Activated CD4-positive, alpha-beta T cell treated with anti-CD3 and anti-CD28 coated beads, Interleukin-2, amount 10 ng/mL, durations not matched to agents 24 days and 14 days (primary cell): ENCODE data around the gene CAMK1G. TPM values are rescaled to one million over a fixed set of nuclear protein-coding genes. Genes with fewer than 3 reads are reported as not detected.

Experiments used
- DNase-seq: peaks from one replicate; pipeline ENCODE4 v3.0.0; 2022
- H3K27ac Mint-ChIP-seq: one replicate; pipeline ENCODE4 v1.8.0; 2022; ENCODE audit warnings: mild to moderate bottlenecking, mixed read lengths
- H3K27me3 Mint-ChIP-seq: one replicate; pipeline ENCODE4 v1.8.0; 2022; ENCODE audit warnings: mixed read lengths
- H3K36me3 Mint-ChIP-seq: one replicate; pipeline ENCODE4 v1.8.0; 2022; ENCODE audit warnings: low read depth, mild to moderate bottlenecking, mixed read lengths
- H3K4me1 Mint-ChIP-seq: one replicate; pipeline ENCODE4 v1.8.0; 2021; ENCODE audit warnings: mixed read lengths
- H3K4me3 Mint-ChIP-seq: one replicate; pipeline ENCODE4 v1.8.0; 2022; ENCODE audit warnings: mild to moderate bottlenecking, moderate library complexity, mixed read lengths
- H3K9me3 Mint-ChIP-seq: one replicate; pipeline ENCODE4 v1.8.0; 2021; ENCODE audit warnings: mixed read lengths
- intact Hi-C: fragments of 100-400 bp; cut with micrococcal nuclease; formaldehyde crosslinking; loops from one replicate; pipeline ENCODE4 v1.15.1; 2023
- total RNA-seq: library from RNA; stranded (reverse); gene quantifications from 2 replicates; pipeline ENCODE4 v1.2.3, GENCODE V29; 2022

The CAMK1G gene
- total RNA-seq: 0.54 TPM in 1 of 2 replicates, not detected in the other

DNA sequence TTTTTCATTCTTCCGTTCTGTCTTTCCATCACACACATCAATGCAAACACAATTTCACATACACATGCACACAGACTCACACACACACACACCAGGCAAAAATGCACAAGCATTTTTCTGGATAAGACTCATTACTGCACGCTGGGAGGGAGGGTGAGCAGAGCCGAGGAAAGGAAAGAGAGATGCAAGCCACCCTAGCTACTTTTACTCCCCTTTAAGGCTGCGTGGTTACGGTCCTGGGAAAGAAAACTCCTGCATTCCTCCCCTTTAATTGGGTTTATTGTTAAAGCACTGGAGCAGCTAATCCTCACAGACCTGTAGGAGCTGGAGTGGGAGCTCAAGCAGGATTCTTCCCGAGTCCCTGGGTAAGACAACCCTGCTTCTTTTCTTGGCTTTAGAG is at the start of gene CAMK1G:
Gene CAMK1G, plus strand, starts transcription at position 307 of the 400 bp plus-strand sequence. CDS start 11,270 bp downstream, outside the sequence.
- peaks cover 16% of the 10 kb centered on the region for H3K27me3 Mint-ChIP-seq

DNA sequence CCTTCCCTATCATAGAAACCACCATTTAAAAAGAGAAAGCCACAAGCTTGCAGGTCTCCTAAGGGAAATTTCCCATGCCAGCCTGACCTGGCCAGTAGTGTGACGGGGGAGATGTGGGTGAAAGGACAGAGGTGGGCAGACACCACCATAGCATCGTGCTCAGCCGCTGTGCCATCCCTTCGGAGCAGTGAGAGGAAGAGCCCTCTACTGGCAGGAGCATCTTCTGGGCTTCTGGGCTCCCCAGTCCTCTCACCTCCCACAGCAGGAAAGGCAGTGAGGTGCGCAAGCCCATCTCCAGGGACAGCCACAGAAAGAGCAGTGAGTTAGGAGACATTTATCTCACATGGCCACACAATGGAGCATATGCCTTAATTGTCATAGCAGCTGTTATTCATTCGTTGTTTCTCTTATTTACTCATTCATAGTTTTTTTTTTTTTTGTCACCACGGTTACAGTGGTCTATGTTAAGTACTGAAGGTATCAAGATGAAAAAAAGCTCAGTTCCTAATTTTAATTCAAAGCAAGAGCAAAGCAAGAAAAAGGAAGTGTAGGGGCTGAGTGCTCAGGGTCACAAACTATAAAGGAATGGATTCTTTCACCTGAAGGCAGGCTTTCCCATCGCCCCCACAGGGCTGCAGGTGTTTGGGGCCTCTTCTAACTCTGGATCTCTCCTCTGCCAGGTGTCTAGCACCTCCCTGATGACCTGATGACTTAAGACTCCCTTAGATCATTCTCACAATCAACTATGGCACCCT is 48.8 kb upstream of the CAMK1G start:
- H3K4me1 Mint-ChIP-seq: no peaks in the 10 kb centered on the region
- no peak overlapping the region for H3K4me3 Mint-ChIP-seq
- no peak overlapping the region for H3K27ac Mint-ChIP-seq
- intact Hi-C loops: no loop called here
- DNase-seq: no peak
- H3K9me3 Mint-ChIP-seq: no peaks in the 10 kb centered on the region
- H3K27me3 Mint-ChIP-seq: peaks cover 35% of the 10 kb centered on the region
- H3K36me3 Mint-ChIP-seq: no peaks in the 10 kb centered on the region

More for the DNA sequence above, at the start of gene CAMK1G:
- no peaks in the 10 kb centered on the region for H3K36me3 Mint-ChIP-seq
- H3K27ac Mint-ChIP-seq: no peak within 1 kb of the TSS
- no peaks in the 10 kb centered on the region for H3K9me3 Mint-ChIP-seq
- peaks cover 1% of the 10 kb centered on the region for H3K4me1 Mint-ChIP-seq
- no peak for DNase-seq
- intact Hi-C loops: loop anchor here (2.0 kb wide), 1 partner anchor 21 kb away; no protein-coding TSS in a partner anchor
- no peak within 1 kb of the TSS for H3K4me3 Mint-ChIP-seq

DNA sequence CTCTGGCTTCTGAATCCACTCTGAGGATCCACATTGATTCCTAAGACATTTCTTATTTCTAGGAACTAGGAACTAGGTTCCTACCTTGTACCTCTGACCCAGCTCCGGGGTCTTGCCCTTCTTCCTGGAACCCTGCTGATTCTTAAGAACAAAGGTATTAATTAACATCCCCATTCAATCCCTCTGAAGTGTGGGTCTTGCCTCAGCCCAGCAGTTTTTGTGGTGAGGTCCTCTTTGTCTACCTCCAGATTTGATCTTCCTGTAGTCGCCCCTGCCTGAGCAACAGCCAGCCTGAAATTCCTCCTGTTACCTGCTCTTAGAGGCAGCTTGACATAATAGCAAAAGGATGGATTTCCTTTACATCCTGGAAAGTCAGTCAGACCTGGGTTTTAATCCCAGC is 46.7 kb upstream of the CAMK1G start:
- Mint-ChIP-seq H3K27ac (no peak overlapping the region), H3K27me3 (peaks cover 39% of the 10 kb centered on the region), H3K36me3 (no peaks in the 10 kb centered on the region), H3K4me1 (no peaks in the 10 kb centered on the region), H3K4me3 (no peak overlapping the region), H3K9me3 (no peaks in the 10 kb centered on the region)
- DNase-seq: no peak
- intact Hi-C loops: no loop called here

DNA sequence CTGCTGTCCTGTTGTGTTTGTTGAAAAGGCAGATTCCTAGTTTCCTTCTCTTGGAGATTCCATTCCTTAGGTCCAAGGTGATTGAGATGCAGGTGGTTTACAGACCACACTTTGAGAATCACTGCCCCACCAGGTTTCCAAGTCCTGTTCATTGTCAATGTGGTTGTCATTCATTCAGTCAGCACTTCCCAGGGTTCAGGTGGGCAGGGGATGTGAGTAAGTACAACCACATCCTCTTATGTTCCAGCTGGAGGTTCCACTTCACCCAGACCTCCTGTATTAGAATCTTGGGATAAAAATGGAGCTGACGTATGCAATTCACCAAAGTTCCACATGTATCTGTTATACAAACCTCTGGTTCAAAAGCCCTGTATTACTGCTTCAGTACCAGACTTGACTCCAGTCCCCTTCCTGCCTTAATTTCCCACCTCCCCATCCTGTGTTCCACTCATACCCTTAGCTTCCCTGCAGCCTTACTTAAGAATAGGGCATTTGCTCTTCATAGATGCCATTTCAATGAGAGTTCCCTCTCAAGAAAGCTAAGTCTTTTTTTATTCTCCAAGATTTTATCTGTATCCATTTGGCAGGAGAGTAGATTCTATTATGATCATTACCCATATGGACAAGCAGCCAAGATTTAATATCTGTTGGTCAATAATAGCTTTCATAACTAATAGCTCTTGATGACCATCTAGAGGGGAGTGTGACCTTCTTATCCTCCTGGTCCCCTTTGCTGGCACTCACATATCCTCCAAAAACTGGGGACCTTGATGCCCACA is 46.0 kb upstream of the CAMK1G start:
- no peak overlapping the region for H3K4me3 Mint-ChIP-seq
- H3K36me3 Mint-ChIP-seq: no peaks in the 10 kb centered on the region
- intact Hi-C loops: no loop called here
- peaks cover under 1% of the 10 kb centered on the region for H3K4me1 Mint-ChIP-seq
- no peaks in the 10 kb centered on the region for H3K9me3 Mint-ChIP-seq
- H3K27ac Mint-ChIP-seq: no peak overlapping the region
- no peak for DNase-seq
- H3K27me3 Mint-ChIP-seq: peaks cover 45% of the 10 kb centered on the region

DNA sequence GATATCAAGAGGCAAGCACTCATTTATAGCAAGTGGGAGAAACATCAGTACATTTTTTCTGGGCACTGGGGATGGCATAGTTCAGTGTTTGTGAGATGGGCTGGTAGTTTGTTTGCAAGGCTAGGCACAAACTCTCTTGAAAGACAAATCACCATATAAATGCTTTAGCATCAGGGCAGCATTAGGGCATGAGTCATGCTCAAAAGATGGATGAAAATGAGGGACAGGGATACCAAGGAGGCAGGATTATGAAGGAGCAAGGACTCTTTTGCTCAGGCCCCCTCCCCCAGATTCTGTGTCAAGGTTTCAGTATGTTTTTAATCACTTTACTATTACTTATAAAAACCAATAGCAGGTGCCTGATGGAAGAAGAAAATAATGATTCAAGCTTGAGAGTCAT is 43.9 kb upstream of the CAMK1G start:
- intact Hi-C loops: no loop called here
- no peak for DNase-seq
- no peak overlapping the region for H3K4me3 Mint-ChIP-seq
- H3K4me1 Mint-ChIP-seq: peaks cover 4% of the 10 kb centered on the region
- no peak overlapping the region for H3K27ac Mint-ChIP-seq
- H3K36me3 Mint-ChIP-seq: no peaks in the 10 kb centered on the region
- peaks cover 53% of the 10 kb centered on the region for H3K27me3 Mint-ChIP-seq
- H3K9me3 Mint-ChIP-seq: no peaks in the 10 kb centered on the region

DNA sequence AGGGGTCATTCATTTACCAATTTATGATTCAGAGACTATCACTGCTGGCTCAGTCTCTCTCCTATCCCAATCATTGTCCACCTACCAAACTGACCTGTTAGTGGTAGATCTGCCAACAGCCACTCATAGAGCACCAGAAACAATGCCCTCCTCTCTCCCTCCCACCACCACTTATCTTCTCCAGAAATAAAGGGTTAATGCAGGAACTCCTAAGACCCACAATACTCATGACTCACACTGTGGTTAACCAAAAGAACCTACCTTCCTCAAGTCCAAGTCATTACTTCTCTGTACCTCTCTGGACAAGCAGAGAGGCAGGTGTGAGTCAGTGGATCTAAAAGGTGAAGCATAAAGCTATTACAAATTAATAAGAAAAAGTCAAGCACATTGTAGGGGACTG is 40.9 kb upstream of the CAMK1G start:
- H3K9me3 Mint-ChIP-seq: no peaks in the 10 kb centered on the region
- H3K36me3 Mint-ChIP-seq: no peaks in the 10 kb centered on the region
- H3K4me3 Mint-ChIP-seq: no peak overlapping the region
- peaks cover 42% of the 10 kb centered on the region for H3K27me3 Mint-ChIP-seq
- no peak for DNase-seq
- intact Hi-C loops: no loop called here
- peaks cover 4% of the 10 kb centered on the region for H3K4me1 Mint-ChIP-seq
- no peak overlapping the region for H3K27ac Mint-ChIP-seq

DNA sequence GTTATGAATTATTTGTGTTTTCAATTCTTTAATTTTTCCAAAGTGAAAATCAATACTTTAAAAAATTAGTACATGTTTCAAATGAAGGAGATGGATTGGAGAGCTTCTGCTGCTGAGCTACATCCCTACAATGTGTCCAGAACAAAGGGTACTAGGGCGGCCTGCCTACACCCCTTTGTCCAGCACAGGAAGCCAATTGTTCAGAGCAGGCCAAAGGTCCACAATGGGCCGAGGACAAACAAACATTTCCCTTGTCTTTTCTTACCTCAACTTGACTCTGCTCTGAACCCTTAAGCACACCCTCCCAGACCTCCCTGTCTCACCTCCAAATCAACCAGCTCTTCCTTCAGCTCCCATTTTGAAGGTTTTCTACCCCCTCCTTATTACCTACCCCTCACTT is 39.4 kb upstream of the CAMK1G start:
- Mint-ChIP-seq H3K27me3 (peaks cover 34% of the 10 kb centered on the region), H3K27ac (no peak overlapping the region), H3K36me3 (no peaks in the 10 kb centered on the region)

DNA sequence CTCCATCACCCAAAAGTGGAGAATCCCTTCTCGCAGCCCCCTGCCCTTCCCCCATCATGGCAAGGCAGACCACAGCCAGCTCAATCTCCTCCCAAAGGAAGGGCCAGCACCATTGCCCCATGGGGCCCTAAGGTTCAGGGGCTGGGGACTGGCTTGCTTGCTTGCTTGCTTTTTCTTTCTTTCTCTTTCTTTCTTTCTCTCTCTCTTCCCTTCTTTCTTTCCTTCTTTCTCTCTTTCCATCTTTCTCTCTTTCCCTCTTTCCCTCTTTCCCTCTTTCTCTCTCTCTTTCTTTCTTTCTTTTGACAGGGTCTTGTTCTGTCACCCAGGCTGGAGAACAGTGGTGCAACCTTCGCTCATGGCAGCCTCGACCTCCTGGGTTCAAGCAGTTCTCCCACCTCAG is 38.1 kb upstream of the CAMK1G start:
- H3K36me3 Mint-ChIP-seq: no peaks in the 10 kb centered on the region
- H3K4me3 Mint-ChIP-seq: no peak overlapping the region
- H3K4me1 Mint-ChIP-seq: peaks cover 4% of the 10 kb centered on the region
- intact Hi-C loops: no loop called here
- H3K9me3 Mint-ChIP-seq: no peaks in the 10 kb centered on the region
- DNase-seq: no peak
- H3K27me3 Mint-ChIP-seq: peaks cover 33% of the 10 kb centered on the region
- no peak overlapping the region for H3K27ac Mint-ChIP-seq

More for the DNA sequence above, 39.4 kb upstream of the CAMK1G start:
- peaks cover 4% of the 10 kb centered on the region for H3K4me1 Mint-ChIP-seq
- no peaks in the 10 kb centered on the region for H3K9me3 Mint-ChIP-seq
- no peak for DNase-seq
- no peak overlapping the region for H3K4me3 Mint-ChIP-seq
- intact Hi-C loops: no loop called here

DNA sequence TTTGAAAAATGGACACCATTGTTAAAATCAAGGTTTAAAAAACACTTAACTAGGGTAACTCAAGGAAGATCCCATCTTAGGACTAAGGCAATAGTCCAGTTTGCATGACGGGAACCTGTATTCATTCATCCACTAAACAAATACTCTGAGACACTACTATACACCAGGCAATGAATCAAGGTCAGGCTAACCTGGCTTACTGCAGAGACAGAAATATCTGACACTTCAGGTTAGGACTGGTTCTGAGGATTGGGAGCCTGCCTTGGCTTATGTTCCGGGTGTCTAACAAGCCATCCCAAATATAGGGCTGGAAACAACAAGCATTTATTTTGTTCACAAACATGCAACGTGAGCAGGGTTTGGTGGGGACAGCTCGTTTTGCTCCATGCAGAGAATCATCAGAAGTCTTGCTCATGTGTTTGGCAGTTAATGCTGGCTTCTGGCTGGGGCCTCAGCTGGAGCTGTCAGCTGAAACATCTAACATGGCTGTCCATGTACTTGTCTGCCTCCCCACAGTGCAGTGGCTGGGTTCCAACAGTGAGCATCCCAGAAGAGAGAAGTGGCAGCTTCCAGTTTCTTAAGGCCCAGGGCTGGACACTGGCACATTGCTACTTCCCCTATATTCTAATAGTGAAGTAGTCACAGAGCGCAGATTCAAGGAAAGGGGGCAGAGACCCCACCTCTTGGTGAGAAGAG is 37.0 kb upstream of the CAMK1G start:
- intact Hi-C loops: no loop called here
- Mint-ChIP-seq H3K9me3 (no peaks in the 10 kb centered on the region), H3K27ac (no peak overlapping the region), H3K4me3 (no peak overlapping the region), H3K36me3 (no peaks in the 10 kb centered on the region), H3K4me1 (peaks cover 4% of the 10 kb centered on the region), H3K27me3 (peaks cover 30% of the 10 kb centered on the region)
- no peak for DNase-seq

DNA sequence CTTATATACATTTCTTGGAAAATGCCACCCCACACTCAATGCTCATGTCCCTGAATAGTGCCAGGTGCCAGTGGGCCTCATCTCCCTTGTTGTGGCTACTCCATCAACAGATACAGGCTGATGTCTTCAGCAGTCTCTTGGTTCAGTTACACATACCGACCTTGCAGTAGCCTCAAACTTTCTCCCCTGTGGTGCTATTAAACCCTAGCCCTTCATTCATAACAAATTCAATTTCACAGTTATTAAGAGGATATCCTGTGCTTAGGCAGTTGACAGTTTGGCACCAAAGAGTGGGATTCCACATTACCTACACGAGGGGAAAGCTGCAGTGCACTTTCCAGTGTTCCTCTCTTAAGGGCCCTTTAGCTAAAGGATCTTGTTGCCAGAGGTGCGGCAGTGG is 35.9 kb upstream of the CAMK1G start:
- intact Hi-C loops: no loop called here
- Mint-ChIP-seq H3K27ac (no peak overlapping the region), H3K4me3 (no peak overlapping the region), H3K27me3 (peaks cover 29% of the 10 kb centered on the region), H3K4me1 (peaks cover 2% of the 10 kb centered on the region), H3K9me3 (no peaks in the 10 kb centered on the region), H3K36me3 (no peaks in the 10 kb centered on the region)
- DNase-seq: no peak

DNA sequence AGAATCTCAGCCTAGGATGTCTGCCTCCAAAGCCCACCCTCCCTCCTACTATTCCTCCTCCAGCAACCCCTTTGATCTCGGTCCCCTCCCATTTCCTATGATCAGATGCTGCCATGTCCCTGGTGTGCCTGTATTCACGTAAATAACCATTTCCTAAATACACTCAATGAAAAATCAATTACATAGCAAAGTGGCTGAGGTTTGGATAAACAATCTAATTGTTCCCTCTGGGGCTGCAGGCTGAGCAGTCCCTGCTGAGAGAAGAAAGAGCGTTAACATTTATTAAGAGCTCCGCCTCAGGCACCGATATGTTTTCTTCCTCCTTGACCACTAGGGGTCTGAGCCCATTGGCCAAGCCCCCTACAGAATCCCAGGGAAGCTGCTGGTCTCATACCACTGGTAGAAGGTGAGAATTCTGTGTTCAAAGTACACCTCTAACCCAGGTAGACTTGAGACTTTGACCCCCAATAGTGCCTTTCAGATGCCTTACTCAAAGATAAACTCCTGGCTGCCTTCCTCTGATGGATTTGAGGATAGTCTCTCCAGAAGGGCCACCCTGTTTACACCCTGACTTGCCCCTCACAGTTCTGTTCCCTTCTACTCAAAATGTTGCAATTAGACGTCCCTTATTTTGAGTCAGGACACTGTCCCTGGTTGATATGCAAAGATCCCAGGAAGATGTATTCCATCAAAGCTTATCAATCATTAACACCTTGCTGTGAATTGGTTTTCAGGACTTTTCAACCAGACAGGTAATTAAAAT is 33.9 kb upstream of the CAMK1G start:
- intact Hi-C loops: no loop called here
- H3K27me3 Mint-ChIP-seq: peaks cover 22% of the 10 kb centered on the region
- no peak overlapping the region for H3K4me3 Mint-ChIP-seq
- no peaks in the 10 kb centered on the region for H3K9me3 Mint-ChIP-seq
- no peak for DNase-seq
- H3K36me3 Mint-ChIP-seq: no peaks in the 10 kb centered on the region
- H3K27ac Mint-ChIP-seq: no peak overlapping the region
- H3K4me1 Mint-ChIP-seq: no peaks in the 10 kb centered on the region

DNA sequence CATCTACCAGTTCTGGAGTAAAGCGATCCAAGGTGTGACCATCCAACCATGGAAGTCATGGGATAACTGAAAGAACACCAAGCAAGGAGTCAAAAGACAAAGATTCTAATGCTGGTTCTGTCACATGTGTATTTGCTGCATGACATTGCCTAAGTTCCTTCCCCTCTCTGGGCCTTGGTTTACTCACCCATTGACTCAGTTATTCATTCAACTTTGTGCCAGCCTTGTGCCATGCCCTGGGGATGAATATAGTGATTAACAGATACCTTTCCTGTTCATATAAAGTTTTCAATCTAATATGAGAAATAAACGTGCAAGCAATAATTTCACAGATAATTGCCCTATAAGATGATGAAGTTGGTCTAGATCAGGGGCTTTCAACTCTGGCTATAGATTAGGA is 33.0 kb upstream of the CAMK1G start:
- H3K27me3 Mint-ChIP-seq: peaks cover 19% of the 10 kb centered on the region
- no peak overlapping the region for H3K27ac Mint-ChIP-seq
- no peaks in the 10 kb centered on the region for H3K36me3 Mint-ChIP-seq
- H3K4me3 Mint-ChIP-seq: no peak overlapping the region
- intact Hi-C loops: no loop called here
- no peak for DNase-seq
- H3K9me3 Mint-ChIP-seq: no peaks in the 10 kb centered on the region
- no peaks in the 10 kb centered on the region for H3K4me1 Mint-ChIP-seq

DNA sequence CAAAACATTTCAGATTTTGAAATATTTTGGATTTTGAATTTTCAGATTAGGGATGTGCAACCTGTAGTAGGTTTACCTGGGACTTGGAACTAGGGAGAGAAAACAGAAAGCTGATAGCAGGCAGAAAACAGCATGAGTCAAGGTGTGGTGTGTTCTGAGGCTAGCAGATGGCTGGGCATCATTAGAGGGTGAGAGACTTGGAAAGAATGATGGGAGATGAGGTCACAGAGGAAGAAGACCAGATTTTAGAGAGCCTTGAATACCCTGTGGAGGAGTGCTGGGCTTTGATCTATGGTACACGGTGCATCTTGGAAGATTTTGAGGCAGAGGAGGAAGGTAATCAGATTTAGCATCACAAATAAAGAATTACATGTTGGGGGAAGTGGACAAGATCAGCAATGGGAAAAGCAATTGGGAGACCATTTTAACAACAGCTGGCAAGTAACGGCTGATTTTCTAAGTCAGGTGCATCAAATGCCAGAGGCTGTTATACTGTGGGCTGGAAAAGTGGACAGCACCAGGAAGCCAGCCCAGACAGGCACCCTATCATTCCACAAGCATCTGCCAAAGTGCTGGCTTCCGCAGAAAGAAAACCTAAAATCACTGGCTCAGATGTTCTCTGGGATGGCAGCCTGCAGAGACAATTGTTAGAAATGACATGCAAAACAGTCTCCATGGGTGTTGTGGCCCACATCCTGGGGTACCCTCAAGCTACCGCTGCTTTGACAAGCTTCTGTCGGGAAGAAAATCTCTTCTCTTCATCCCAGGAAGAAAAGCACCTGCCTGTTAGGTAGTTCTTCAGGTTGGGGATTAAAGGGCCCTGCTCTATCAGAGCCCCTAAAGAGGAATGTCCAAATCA is 30.9 kb upstream of the CAMK1G start:
- Mint-ChIP-seq H3K27ac (no peak overlapping the region), H3K4me3 (no peak overlapping the region), H3K4me1 (no peaks in the 10 kb centered on the region), H3K27me3 (peaks cover 20% of the 10 kb centered on the region), H3K9me3 (no peaks in the 10 kb centered on the region), H3K36me3 (no peaks in the 10 kb centered on the region)
- intact Hi-C loops: no loop called here
- DNase-seq: no peak
